GM21447 (cell line): ENCODE data around the gene PDGFC.

Source experiments
- ATAC-seq: cut with Tn5 transposase; IDR thresholded peaks from one replicate; pipeline ENCODE4 v1.9.1; 2021; ENCODE audit not compliant: unreplicated experiment

Gene PDGFC, protein sequence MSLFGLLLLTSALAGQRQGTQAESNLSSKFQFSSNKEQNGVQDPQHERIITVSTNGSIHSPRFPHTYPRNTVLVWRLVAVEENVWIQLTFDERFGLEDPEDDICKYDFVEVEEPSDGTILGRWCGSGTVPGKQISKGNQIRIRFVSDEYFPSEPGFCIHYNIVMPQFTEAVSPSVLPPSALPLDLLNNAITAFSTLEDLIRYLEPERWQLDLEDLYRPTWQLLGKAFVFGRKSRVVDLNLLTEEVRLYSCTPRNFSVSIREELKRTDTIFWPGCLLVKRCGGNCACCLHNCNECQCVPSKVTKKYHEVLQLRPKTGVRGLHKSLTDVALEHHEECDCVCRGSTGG

DNA sequence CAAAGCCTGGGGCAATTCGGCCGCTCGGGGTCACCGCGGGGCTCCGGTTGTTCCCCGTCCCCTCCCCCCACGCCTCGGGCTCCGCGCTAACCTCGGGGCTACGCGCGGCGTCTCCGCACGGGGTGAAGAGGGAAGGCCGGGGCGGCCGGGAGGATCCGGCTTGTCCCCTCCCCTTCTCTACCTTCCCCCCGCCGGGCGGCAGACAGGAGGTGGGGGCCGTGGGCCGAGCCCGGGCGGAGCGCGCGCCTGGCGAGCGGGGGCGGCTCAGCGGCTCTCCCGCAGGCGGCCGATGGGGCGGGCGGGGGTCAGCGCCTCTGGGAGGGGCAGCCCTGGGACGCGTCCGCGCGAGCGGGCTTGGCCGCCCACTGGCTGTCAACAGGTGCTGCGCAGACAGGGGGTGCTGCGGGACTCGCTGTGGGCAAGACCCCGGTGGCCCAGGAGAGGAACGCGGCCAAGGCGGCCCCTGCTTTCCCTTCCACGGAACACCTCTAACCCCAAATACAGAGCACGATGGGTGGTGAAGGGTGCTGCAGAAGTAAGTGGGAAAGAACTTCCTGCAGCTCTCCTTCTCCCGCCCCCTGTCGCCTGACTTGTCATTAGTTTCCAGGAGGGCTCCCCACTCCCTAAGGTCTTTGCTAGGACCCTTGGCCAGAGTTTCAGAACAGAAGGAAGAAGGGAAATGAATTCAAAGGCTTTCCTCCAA lies at the start of gene PDGFC:
PDGFC (minus strand) TSS at position 124 of the 703 bp plus-strand sequence. CDS start 896 bp downstream, outside the sequence.
- no peak for ATAC-seq

DNA sequence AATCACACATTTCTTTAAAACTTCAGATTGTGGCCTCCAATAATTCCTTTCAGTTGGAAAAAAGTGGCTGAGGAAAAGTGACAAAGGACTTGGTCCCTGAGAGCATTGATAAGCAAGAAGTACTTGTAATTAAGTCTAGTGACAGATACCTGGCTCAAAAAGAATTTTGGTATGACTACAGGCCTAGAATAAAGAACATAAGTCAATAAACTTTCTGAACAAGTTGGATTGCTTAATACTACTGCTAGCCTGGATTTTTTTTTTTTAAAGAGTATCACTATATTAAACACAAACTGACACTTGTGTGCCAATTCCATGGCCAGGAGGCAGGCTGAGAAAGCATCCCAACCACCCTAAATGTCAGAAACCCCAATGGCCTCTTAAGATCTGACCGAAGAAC lies 49.3 kb upstream of the PDGFC start:
- no peak for ATAC-seq

DNA sequence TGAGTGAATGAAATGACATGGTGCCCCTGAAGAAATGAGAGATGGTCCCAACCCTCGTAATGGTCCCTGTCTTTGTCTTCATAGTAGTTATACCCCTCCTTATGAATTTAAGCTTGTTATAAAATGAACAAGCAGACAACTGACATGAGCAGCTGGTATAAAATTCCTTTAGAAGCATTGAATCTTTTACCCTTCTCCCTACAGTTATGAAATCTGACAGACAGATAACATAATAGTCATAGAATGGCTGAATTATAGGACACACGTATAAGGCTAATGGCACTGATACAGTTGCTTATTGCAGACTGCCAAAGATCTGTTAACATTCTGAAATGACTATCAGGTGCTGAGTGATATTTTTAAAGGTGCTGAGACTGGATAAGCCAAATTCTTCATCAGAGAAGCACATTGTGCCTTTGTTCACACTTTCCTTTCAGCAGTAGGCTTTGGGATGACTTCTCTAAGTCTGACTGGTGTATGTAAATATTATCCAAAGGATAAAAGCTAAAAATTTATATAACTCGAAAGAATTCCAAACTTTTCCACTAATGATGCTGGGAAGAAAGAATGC lies 47.4 kb upstream of the PDGFC start:
- ATAC-seq: no peak

DNA sequence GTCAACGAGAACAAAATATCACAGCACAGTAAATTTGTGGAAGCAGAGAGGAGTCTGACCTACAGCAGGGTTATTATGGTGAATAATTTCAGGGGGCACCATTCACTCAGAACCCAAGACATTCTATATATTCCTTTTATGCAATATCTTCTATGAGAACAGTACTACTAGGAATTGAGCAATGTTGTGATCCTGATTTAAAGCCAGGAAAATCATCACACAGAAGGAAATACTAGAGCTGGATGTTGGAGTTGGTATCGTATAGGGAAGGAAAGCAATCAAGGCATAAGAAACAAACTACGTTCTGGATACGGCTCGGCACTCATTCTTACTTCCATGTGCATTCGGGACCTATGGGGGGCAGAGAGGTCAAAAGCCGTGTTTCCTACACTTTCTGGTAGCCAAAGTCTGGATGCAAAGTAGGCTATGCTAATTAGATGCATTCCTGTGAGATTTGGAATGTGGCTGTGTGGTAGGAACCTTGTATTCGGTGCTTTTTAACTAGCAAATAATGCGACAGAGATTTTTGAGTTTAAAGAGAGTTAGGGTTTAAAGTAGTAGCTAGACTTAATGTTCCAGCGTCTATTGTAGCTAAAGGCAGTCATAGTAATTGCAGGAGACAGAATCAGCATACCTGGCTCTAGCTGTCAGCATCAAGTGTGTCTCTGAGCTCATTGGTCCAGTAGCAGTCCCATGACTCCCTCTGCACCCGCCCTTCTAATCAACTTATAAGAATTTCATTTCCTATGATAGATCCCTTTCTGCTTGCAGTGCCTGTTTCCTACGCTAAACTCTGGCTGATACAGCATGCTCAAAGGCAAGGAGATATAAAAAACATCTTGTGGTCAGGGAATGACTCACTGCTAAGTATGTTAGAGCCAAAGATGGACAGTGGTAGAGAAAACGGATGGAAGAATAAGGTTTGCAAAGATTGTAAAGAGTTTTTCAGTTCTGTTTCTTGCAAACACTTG lies 43.3 kb upstream of the PDGFC start:
- ATAC-seq: no peak

DNA sequence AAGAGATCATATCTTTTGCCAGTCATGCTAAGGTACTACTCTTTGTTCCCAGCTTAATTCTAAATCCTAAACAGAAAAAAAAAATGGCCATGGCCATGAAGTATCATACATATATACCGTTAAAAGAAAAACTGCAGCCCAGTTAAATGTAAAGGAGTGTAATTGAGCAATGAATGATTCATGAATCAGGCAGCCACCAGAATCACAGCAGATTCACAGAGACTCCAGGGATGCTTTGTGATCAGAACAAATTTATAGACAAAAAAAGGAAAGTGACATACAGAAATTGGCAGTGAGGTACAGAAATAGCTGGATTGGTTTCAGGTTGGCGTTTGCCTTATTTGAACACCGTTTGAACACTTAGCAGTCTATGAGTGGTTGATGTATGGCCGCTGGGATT lies 42.1 kb upstream of the PDGFC start:
- no peak for ATAC-seq

DNA sequence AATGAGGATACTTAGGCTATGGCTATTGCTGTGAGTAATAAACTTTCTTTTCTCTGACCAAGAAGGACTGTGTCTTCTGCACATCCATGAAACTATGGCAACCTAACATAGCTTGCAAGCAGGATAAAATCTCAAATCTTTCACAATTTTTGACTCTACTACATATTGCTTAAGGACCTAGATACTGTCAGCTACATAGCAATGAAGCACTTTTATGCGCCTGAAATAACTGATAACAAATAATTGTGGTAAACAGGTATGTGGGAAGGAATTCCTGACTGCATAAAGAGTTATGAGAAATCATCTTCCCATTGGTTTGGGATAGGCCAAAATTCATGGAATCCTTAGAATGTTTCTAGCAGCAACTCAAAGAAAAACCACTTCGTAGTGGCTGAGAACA lies 41.2 kb upstream of the PDGFC start:
- no peak for ATAC-seq

DNA sequence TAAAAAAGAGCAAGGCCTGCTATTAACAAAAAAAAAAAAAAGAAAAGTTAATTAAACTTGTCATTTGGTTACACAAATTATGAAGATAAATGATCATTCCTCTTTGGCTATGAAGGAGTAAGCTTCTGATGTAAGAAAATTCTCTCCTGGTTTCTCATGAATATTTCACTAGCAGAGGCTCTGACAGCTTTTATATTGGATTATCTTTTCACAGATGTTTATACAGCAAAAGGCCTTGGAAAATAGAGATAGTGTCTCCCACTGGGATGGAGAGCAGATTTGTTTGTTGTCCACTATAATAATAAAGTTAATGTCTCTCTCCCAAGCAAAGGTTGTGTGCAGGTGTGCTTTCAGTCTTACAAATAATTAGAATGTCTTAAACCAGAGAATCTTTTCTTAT lies 40.7 kb upstream of the PDGFC start:
- no peak for ATAC-seq

DNA sequence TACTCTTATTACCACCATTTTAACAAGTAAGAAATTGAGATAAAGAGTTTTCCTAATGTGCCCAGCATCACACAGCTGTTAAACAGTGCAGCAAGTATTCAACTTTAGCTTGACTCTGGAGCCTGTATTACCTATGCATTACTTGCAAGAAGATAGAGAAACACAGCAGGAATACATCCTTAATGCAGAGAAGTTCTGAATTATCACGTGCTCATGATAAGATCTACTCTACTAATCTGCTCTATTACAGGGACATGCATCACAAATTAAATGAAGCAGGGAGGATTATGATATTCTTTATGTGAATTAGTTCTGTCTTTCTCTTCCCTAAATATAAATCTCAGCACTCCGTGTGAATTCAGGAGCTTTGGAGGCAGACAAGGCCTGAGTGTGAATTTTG lies 39.0 kb upstream of the PDGFC start:
- ATAC-seq: no peak

DNA sequence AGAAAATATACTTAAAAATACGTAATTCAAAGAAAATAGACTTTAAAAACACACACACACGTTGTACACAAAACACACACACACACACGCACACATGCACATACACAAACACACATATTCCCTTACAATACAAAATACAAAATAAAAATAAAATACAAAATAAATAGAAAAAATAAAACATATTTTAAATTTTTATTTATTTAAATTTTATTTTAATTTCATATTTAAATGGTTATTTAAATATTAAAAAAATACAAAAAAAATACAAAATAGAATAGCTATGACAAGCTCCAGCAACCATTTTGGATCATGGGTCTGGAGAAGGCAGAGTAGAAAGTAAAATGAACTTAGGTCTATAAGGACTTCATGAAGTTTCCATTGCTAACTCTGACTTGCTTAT lies 34.2 kb upstream of the PDGFC start:
- no peak for ATAC-seq

DNA sequence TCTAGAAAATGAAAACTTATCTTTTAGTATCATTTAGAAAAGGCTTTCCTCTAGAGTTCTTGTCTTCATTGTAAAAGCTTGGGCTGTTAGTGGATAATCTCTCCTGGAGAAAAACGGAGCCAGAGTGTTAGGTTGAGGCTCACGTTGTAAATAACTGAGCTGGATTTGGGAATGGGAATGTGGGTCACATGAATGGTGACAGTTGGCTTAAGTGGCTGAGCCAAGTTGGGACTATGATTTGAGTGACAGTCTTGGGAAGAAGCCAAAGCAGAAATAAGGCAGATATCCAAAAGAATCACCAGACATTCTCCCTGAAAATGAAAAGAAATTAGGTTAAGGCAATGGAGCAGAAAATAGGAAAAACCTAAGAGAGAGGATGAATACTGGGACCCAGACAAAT lies 33.6 kb upstream of the PDGFC start:
- no peak for ATAC-seq

DNA sequence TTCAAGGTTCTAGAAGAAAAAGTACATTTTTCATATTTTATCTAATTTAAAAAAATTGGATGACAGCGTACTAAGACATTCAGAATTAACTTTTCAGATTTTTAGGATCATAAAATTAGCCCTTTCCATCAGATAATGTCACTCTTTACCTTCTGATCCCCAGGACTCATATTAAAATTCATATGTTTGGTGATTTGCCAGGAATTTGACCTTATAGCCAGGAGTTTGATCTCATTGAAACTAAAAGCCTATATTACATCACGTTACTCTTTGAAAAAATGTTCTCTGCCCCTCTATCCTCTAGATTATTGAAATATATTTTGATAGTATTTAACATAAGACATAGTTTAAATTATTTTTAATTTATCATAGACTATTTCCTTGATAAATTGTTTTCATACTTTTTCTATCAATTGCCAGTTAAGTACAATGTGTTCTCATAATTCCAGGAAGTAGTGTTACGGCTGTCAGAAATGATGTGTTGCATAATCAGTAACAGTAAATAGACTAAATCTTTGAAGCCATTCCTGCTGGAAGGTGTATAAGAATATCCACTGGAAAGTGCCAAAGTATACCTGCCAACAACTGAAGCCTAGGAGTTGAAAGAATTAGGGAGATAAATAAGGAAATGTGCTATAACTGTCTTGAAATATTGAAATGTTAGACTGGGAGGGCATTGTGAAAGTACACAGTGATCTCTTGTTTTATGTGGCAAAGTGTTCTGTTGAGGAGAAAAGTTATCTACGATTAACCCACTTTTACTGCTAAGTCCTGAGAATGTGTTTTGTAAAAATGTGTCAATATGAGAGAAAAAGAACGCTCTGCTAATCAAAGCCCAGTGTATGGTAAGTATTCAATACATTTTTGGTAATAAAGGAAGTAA lies 32.9 kb upstream of the PDGFC start:
- no peak for ATAC-seq

DNA sequence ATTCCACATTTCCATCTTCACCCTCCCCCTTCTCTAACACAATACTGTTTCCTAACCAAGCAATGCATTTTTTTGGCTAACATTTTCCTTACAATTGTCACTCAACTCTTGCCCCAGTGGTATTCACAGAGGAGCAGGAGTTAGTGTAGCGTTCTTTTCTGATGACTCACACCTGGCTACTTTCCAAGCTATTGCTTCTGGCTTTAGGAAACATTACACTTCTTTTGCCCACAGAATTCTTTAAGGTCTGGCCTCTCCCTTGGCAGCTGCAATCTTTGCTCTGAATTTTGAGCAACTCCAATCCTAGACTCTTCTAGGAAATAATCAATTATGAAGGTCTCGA lies 27.5 kb upstream of the PDGFC start:
- ATAC-seq: no peak

DNA sequence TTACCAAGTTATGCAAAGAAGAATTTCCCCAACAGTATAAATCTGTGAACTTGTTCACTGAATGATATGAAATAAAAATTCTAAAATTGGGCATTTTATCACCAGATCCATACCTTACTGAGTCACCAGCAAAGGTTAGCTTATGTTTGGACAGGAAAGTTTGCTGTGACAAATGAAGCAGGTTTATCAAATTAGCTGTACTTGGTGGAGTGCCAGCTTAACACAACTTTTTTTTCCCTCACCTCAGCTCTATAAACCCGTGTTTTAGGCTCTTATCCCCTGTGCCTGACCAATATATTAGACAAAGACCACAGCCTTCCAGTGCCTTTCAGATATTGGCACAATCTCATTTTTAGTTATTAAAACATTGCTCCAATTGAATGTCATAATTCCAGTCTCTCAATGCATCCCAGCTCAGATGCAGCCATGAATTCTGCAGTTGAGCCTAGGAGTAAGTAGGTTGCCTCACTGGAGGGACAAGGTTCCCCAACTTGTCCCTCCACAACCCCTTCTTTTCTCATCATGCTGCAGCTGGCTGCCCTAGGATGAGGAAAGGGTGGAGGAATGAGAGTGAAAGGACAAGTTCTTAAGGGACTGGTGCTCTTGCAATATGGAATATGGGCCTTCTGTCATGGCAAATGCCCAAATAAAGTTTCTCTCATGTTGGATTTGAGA lies 27.0 kb upstream of the PDGFC start:
- ATAC-seq: no peak

DNA sequence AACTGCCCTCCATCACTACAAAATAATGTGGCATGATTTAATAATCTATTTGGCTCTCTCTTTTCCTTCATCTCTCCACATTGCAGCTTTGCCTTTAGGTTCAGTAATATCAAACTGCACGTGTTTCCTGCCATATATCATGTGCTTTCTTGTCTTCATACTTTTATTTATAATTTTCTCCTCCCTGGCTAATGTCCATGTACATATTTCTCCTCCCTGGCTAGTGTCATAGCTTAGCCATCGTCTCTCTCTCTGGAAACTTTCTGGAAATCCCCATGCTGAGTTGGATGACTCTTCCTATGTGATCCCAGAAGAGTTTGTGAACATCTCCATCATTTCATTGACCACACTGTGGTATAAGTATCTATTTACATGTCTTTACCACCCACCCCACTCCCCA lies 21.3 kb upstream of the PDGFC start:
- ATAC-seq: no peak

DNA sequence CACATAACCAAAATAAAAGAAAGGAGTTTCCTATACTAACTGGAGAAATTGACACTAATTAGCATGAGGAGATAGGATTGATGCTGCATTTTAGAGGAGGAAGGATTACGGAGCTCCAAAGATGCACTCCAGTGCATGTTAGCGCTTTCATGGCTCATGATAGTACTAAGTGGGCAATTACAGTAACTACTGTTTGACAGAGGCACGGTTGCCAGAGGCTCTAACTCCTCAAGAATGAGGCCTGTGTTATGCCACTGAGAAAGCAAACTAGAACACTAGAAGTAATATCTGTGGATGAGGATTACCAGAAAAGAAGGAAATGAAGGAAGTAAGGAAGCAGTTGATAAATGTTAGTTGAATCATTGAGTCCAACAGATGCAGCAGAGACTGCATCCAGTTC lies 19.6 kb upstream of the PDGFC start:
- no peak for ATAC-seq

DNA sequence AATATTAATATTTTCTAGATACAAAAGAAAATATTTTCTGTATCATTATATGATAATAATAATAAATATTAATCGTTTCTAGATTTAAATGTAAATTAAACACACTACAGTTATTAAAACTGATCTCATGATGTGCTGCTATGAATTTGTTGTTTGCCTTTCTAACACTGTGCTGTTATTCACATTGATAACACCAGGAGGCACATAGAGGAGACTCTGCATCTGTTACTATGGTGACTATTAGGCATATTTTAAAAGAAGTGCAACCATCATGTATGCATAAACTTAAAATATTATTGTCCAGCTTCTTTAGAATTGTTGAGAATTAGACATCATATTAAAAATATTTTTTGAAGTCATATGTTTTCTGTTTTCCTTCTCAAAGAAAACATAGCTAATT lies 11.8 kb upstream of the PDGFC start:
- ATAC-seq: no peak

DNA sequence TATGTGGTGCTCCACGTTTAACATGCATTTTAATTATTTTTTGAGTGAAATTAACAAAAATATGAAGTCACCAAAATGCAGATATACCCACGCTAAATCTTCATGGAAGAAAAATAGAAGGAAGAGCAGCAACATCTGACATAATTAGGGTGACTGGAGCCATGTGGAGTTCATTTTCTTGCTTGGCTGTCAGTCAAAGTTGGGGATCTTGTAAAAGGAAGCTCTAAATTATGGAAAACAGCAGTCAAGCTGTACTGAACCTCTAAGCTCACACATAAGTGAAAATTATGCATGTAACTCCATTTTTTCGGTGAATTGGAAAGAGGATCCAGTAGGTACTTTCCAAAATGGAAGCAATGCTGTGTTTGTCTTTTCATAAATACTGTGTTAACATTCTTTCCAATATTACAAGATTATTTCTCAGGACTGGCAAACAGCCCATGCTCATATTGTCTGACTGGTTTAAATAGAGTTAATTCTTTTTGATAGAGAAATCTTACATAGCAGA lies 9.7 kb upstream of the PDGFC start:
- no peak for ATAC-seq

DNA sequence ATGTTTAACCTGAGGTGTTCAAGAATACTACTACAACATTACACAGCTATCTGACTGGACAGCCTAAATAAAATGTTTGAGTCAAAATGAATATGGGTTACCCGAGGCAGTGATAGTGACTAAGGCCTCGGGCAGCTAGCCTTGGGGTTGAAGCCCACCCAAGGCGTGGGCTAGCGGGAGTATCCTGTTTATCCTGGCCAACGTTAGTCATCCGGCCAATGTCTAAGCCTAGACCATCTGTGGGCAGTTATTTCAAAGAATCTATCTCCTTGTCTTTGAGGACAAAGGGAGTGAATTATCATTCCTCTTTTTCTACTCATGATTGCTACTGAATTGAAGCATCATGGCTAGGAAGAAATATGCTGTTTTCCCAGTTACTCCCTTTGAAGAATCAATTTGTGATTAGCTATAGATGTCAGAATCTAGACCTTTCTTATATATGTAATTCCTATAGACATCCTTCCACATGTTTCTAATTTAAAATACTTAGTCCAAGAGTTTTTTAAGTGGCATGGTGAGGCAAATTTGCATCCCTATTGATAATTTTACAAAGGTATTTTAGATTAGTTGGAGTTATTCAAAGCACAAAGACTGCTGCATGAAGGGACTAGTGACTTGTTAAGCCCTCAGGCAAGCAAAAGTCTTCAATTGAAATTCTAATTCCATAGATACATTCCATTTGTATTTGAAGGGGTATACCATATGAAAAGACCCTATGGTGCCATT lies 6.0 kb upstream of the PDGFC start:
- ATAC-seq: no peak

DNA sequence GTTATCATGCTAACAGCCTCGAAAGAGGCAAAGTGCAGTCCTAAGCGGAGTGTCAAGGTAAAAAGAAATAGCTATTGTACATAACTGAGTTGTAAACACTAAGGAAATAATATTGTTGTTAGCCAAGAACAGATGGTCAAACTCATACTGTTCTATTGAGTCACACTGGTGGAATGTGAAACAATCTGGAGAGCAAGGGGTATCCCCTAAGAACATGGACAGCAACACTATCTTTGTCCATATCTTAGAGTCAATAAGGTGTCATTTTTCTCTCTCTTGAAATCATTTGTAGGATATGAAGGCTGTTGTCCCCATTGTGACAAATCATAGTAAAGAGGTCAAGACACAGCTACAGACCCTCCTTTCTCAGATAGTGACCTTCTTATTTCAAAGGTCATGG lies 4.5 kb upstream of the PDGFC start:
- ATAC-seq: no peak
